Glutamatergic neuron (in vitro differentiated cells): ENCODE results near the gene PSEN2. TPM values are rescaled to one million over a fixed set of nuclear protein-coding genes. Genes with fewer than 3 reads are reported as not detected.
A peak's percentile ranks its signal among the peaks of the same experiment; 100 is the strongest.

Experiments
- DNase-seq: peaks from one replicate; pipeline ENCODE4 v3.0.0; 2022
- H3K27ac Mint-ChIP-seq: one replicate; pipeline ENCODE4 v1.8.0; 2020; ENCODE audit warnings: mild to moderate bottlenecking, mixed read lengths, inconsistent platforms; ENCODE audit not compliant: unreplicated experiment
- H3K27me3 Mint-ChIP-seq: one replicate; pipeline ENCODE4 v1.8.0; 2020; ENCODE audit warnings: mild to moderate bottlenecking, moderate library complexity, mixed read lengths, inconsistent platforms; ENCODE audit not compliant: unreplicated experiment
- H3K36me3 Mint-ChIP-seq: one replicate; pipeline ENCODE4 v1.8.0; 2020; ENCODE audit warnings: mild to moderate bottlenecking, mixed read lengths, inconsistent platforms; ENCODE audit not compliant: unreplicated experiment
- H3K4me1 Mint-ChIP-seq: one replicate; pipeline ENCODE4 v1.8.0; 2020; ENCODE audit warnings: mild to moderate bottlenecking, low read depth, mixed read lengths, inconsistent platforms; ENCODE audit not compliant: unreplicated experiment
- H3K4me3 Mint-ChIP-seq: one replicate; pipeline ENCODE4 v1.8.0; 2020; ENCODE audit warnings: mild to moderate bottlenecking, mixed read lengths, inconsistent platforms; ENCODE audit not compliant: unreplicated experiment
- H3K9me3 Mint-ChIP-seq: one replicate; pipeline ENCODE4 v1.8.0; 2020; ENCODE audit warnings: mild to moderate bottlenecking, moderate library complexity, mixed read lengths, inconsistent platforms; ENCODE audit not compliant: unreplicated experiment
- long read RNA-seq: library from polyadenylated mRNA; unstranded; transcript quantifications from one replicate; pipeline ENCODE4 v2.0.0, GENCODE V29; 2020; ENCODE audit not compliant: unreplicated experiment
- total RNA-seq: library from RNA; stranded (reverse); fragmentation: NEBNext Ultra II Directional; extraction: Animal tissue kit (Norgen Biotek cat#: 25700); gene quantifications from one replicate; pipeline ENCODE4 v1.2.1, GENCODE V29; 2021; ENCODE audit not compliant: unreplicated experiment
- TF ChIP-seq, protein P1 (sequence below): fragments of 200-600 bp; sonication (generic); IDR thresholded peaks from one replicate; pipeline ENCODE4 v1.5.0; 2021; ENCODE audit not compliant: partially characterized antibody, unreplicated experiment

The PSEN2 gene
- total RNA-seq = 22.2 TPM
- long read RNA-seq, transcript PSEN2-203 (13 exons, 1,947 nt) = major isoform, 5 of 22 reads
- long read RNA-seq, transcript PSEN2-202 (13 exons, 2,306 nt) = major isoform, 5 of 22 reads
- long read RNA-seq, partial matches to known transcripts = 5 of 22 reads
- long read RNA-seq, other reads (novel, unspliced or antisense) = 7 of 22 reads

GRCh38 chr1:226870401-226871279 lies at the start of gene PSEN2:
TSS of gene PSEN2 (plus strand) at chr1:226870616. CDS start at chr1:226881908, 11,292 bp downstream.
- Mint-ChIP-seq H3K9me3 (peaks cover 4% of the 10 kb centered on the region), H3K27ac (no peak within 1 kb of the TSS), H3K36me3 (no peaks in the 10 kb centered on the region), H3K27me3 (peaks cover 8% of the 10 kb centered on the region), H3K4me1 (peaks cover 11% of the 10 kb centered on the region), H3K4me3 (peak within 1 kb of the TSS; percentile 88)
- DNase-seq = peak; percentile 67
- TF ChIP-seq, protein P1, sequence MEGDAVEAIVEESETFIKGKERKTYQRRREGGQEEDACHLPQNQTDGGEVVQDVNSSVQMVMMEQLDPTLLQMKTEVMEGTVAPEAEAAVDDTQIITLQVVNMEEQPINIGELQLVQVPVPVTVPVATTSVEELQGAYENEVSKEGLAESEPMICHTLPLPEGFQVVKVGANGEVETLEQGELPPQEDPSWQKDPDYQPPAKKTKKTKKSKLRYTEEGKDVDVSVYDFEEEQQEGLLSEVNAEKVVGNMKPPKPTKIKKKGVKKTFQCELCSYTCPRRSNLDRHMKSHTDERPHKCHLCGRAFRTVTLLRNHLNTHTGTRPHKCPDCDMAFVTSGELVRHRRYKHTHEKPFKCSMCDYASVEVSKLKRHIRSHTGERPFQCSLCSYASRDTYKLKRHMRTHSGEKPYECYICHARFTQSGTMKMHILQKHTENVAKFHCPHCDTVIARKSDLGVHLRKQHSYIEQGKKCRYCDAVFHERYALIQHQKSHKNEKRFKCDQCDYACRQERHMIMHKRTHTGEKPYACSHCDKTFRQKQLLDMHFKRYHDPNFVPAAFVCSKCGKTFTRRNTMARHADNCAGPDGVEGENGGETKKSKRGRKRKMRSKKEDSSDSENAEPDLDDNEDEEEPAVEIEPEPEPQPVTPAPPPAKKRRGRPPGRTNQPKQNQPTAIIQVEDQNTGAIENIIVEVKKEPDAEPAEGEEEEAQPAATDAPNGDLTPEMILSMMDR = no peak

GRCh38 chr1:226820941-226821718 lies 49.3 kb upstream of the PSEN2 start:
- no peak overlapping the region for H3K4me3 Mint-ChIP-seq
- no peaks in the 10 kb centered on the region for H3K36me3 Mint-ChIP-seq
- TF ChIP-seq, protein P1 = no peak
- peaks cover 2% of the 10 kb centered on the region for H3K27me3 Mint-ChIP-seq
- H3K27ac Mint-ChIP-seq = no peak overlapping the region
- H3K4me1 Mint-ChIP-seq = peaks cover 12% of the 10 kb centered on the region
- no peak for DNase-seq
- no peaks in the 10 kb centered on the region for H3K9me3 Mint-ChIP-seq

- Mint-ChIP-seq H3K27ac (no peak overlapping the region), H3K4me3 (no peak overlapping the region), H3K4me1 (peaks cover 12% of the 10 kb centered on the region), H3K36me3 (no peaks in the 10 kb centered on the region), H3K9me3 (no peaks in the 10 kb centered on the region), H3K27me3 (peaks cover 2% of the 10 kb centered on the region)
- TF ChIP-seq, protein P1 = no peak
- DNase-seq = no peak
Observed at GRCh38 chr1:226821719-226822085, 48.7 kb upstream of the PSEN2 start.

GRCh38 chr1:226823643-226824042 lies 46.8 kb upstream of the PSEN2 start:
- H3K27me3 Mint-ChIP-seq = no peaks in the 10 kb centered on the region
- TF ChIP-seq, protein P1 = no peak
- no peak overlapping the region for H3K4me3 Mint-ChIP-seq
- peak overlapping the region; percentile 6 for H3K27ac Mint-ChIP-seq
- H3K4me1 Mint-ChIP-seq = peaks cover 21% of the 10 kb centered on the region
- no peak for DNase-seq
- no peaks in the 10 kb centered on the region for H3K9me3 Mint-ChIP-seq
- H3K36me3 Mint-ChIP-seq = no peaks in the 10 kb centered on the region
